ENCODE measurements around the gene SLC16A9.

Gene SLC16A9

DNA sequence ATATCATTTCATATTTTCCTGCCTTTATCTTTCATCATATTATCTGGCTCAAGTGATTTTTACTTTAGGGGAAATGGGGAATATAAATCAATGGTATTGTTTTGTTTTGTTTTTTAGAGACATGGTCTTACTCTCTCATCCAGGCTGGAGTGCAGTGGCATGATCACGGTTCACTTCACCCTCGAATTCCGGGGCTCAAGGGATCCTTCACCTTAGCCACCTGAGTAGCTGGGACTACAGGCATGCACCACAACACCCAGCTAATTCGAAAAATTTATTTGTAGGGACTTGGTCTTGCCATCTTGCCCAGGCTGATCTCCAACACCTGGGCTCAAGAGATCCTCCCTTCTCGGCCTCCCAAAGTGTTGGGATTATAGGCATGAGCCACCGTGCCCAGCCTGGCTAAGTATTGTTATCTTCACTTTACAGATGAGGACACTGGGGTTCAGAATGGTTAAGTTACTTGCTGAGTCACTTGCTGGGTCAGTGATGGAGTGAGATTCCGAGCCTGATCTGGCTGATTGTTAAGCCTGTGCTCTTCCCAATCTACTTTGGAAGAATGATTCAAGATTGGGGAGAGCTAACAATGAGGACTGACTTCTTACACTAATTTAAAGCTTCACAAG is 3.7 kb upstream of the SLC16A9 start:
- DNase-seq, result no peak

DNA sequence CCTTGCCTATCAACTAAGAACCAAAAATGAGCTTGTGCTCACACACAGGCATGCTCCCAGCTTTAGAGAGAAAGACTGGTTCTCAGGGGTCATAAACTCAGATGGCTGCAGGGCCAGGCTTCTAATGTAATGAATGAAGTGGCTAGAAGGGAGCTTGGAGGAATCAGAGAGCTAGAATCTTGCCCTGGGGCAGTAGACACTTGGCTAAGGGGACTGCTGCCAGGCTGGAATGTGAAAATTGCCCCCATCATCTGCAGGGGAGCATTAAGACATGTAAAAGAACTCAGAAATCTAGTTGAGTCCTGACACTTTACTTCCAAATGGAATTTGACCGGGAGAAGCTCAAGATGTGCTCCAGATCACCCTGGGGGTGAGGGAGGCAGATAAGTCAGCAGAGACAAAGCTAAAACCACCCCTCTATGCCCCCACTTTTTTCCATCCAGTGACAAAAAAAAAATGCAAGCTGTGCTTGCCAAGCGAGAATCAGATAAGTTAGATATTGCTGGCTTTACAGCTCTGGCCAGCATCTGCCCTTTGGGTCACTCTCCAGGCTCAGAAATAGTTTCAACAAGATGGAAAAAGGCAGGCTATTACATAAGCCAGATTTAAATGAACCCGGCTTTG is 2.3 kb upstream of the SLC16A9 start:
- DNase-seq, result no peak

DNA sequence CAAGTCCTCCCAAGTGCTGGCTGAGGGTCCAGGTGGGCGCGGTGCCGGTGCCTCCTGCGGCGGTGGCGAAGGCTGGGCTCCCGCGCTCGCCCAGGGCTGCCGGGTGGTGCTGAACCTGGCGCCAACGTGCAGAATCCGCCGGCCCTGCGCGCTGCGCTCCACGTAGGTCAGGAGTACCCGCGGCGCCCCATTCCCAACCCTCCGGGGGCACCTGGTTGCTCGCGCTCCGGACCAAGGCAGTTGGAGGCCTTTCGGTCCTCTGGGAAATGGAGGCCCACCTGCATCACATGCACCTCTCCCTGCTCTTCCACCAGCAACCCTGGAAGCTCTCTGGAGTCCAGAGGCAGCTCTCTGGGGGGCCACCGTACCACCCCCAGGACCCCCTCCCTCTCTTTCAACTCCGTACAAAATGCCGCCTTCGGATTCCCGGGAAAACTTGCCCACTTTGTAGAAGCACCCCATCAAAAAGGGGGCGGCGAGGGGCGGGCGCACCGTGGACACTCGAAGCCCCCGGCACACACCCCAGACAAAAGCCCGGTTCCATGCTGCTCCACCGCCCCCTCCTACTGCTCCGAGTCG is 745 bp downstream of the SLC16A9 start:
- DNase-seq, result no peak

DNA sequence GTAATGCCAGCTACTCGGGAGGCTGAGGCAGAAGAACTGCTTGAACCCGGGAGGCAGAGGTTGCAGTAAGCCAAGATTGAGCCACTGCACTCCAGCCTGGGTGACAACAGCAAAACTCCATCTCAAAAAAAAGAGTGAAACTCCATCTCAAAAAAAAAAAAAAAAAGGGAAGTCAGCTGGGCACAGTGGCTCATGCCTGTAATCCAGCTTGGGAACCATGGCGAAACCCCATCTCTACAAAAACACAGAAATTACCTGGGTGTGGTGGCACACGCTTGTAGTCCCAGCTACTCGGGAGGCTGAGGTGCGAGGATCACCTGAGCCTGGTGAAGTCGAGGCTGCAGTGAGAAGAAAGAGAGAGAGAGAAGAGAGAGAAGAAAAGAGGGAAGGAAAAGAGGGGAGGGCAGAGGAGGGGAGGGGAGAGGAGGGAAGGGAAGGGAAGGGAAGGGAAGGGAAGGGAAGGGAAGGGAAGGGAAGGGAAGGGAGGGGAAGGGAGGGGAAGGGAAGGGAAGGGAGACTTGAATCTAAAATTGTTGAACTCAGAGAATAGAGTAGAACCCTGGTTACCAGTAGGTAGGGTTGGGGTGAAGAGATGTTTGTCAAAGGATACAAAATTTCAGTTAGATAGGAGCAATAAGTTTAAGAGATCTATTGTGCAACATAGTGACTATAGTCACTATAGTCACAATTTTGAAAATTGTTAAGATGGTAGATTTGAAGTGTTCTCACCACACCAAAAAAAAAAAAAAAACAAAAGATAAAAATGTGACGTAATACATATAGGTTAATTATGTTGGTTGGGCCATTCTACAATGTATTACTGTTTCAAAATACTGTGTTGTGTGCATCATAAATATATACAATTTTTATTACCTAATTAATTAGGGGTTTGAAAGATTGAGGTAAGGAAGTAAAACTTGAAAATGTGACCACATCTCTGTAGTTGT is 2.5 kb downstream of the SLC16A9 start:
- DNase-seq, result no peak

DNA sequence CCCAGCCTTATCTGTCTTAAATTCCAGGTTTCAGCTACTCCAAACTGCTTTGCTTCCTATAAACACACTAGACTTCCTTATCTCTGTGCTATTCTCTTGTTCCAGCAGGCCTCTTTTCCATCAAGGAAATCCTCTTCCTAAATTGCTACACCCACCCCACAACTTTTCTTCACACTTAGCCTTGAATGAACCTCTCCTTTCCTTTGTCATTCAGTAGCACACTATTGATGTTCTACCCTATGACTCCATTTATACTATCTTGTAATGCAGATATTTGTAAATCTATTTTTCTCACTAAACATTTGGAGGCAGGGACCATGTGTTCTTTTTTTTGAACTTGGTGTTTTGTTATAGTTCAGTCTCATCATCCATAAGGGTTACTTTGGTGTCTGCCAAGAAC is 3.7 kb downstream of the SLC16A9 start:
- no peak for DNase-seq

DNA sequence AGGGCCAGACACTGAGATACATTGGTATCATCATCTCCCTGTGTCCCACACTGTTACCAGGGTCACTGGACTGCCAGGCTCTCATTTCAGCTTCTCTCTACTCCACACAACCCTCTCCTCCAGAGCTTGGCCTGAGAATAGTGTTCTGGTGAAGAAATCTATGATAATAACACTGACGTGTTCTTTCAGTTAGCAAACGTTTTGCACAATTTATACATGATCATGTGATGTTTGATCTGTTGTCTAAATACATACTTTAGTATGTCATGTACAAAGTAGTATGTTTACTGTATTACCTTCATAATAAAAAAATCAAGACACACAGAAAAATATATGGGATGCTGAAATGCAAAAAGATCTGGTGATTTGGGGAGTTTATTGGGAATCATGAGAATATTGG is 5.0 kb downstream of the SLC16A9 start:
- no peak for DNase-seq

DNA sequence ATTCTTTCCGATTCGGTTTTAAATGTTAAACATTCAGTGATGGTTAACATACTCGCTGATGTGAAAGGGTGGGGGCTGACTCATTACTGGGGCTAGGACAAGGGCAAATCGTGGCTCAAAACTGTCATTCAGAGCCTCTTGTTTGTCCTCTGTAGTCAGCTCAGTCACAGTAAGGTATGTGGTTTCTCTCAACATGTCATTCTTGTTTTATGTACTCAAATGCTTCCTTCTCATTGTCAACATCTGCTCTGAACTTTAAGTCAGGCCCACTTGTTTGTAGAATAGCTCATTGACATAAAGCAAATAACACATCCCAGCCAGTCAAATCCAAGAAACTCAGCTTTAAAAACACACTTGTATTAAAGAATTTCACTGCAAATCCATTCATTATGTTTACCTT is 7.3 kb downstream of the SLC16A9 start:
- DNase-seq, result no peak

DNA sequence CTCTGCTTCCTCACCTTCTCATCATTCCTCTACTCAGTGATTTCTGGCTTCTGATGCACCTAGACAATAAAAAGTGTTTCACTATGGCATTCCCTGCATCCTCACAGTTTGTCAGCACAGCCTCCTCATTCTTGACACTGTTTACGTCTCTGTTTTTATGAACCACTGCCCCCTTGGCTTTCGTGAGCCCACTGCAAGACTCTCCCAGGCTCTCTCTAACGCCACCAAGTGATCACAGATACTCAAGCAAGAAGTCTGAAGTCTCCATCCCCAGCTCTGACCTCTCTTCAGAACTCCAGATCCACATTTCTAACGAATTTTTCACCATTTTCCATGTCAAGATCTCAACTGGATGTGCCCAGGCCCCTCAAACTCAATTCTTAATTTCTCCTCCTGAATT is 8.9 kb downstream of the SLC16A9 start:
- DNase-seq, result no peak

DNA sequence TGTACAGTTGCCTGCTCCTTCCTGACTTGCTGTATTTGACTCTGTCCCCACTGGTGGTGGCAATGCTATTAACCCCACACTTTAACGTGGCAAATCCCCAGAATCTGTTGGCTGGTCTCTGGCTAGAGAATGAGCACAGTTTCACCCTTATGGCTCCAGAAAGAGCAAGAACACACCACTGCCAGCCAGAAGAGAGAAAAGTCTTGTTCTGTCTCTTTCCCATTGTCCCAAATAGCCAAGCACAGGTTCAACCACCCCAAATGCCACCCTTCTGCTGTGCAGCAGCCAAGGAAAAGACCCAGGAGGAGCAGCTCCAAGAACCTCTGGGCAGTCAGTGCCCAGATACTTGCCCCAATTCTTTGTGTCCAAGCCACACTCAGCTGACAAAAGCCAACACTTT is 11.3 kb downstream of the SLC16A9 start:
- DNase-seq, result no peak

DNA sequence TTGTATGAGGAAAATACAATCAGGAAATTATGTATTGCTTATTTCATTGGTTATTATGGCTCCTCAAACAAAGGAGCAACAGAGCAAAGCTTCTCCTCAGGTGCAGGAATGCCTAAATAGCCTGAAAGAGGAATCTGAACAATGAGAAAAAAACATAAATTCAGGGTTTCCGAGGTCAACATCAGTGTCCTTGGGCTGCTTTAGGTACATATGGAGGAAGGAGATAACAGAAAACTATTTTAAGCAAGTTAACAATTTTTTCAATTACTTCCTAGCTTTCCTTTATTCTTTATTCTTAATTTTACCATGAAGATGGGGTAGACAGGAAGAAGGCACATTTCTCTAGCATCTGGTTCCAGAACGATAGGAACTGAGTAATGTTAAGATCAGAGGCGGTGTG is 14.0 kb downstream of the SLC16A9 start:
- DNase-seq, result no peak

DNA sequence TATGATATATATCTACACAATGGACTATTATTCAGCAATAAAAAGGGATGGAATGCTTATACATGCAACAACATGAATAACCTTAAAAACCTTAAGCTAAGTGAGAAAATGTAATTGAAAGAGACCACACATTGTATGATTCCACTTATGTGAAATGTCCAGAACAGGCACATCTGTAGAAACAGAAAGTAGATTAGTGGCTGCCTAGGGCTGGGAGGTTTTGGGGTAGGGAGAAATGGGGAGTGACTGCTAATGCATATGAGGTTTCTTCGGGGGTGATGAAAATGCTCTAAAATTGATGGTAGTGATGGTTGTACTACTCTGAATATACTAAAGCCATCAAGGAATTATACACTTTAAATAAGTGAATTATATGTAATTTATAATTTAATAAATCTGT is 14.7 kb downstream of the SLC16A9 start:
- DNase-seq, result no peak

DNA sequence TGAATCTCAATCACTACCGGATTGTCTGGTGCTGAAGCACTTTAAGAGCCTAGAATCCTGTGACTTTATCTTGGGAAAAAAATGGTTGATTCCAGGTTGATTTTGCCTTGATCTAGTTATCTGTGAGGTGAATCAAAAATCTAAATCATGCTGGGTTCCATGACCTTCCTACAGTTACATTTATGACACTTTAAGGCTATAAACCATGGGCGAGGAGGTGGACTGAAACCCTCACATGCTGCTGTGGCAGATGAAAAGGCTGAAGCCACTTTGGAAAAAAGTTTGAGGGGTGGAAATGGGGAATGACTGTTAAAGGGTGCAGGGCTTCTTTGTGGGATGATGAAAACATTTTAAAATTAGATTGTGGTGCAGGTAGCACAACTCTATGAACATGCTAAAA is 17.5 kb downstream of the SLC16A9 start:
- no peak for DNase-seq

DNA sequence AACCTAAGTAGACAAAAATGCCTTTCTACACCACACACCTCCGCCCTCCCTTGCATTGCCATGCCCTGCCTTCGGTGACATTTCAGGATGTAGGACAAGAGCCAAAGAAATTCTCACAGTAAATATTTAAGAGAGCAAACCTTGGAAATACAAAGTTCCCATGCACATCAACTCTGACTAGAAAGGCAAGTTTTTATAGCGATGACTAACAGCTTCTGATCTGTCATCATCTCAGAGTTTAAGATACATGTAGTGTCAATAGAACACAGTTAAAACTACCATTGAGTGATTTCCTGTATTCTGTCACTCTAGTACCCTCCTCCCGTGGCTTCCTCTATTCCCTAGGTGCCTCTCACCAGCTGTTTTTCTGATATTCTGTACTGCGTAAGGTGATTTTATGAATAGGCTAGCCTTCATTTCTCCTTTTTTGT is 20.7 kb downstream of the SLC16A9 start:
- no peak for DNase-seq

DNA sequence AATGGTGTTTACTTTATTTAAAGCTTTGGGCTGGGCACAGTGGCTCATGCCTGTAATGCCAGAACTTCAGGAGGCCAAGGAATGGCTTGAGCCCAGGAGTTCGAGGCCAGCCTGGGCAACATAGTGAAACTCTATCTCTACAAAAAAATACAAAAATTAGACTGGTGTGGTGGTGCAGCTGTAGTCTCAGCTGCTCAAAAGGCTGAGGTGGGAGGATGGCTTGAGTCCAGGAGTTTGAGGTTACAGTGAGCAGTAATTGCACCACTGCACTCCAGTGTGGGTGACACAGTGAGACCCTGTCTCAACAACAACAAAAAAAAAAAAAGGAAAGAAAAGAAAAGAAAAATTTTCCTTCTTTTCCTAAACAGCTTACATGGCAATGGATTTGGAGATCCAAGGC is 22.0 kb downstream of the SLC16A9 start:
- no peak for DNase-seq

DNA sequence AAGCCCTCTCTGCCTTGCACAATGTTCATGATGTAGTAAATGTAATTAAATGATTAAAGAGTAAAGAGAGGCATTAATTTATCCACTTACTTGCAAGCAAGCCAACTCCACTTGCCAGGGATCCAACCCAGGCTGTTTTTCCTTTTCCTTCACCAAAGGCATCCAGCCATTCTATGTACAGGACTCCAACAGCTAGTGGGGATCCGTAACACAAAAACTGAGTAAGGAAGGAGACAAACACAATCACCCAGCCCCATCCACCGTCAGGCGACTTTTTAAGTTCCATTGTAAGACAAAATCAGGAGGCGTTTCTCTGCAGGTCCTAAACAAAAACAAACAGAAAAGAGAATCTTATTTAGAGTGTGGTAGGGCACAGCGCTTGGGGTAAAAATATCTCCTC is 25.6 kb downstream of the SLC16A9 start:
- DNase-seq, result no peak

DNA sequence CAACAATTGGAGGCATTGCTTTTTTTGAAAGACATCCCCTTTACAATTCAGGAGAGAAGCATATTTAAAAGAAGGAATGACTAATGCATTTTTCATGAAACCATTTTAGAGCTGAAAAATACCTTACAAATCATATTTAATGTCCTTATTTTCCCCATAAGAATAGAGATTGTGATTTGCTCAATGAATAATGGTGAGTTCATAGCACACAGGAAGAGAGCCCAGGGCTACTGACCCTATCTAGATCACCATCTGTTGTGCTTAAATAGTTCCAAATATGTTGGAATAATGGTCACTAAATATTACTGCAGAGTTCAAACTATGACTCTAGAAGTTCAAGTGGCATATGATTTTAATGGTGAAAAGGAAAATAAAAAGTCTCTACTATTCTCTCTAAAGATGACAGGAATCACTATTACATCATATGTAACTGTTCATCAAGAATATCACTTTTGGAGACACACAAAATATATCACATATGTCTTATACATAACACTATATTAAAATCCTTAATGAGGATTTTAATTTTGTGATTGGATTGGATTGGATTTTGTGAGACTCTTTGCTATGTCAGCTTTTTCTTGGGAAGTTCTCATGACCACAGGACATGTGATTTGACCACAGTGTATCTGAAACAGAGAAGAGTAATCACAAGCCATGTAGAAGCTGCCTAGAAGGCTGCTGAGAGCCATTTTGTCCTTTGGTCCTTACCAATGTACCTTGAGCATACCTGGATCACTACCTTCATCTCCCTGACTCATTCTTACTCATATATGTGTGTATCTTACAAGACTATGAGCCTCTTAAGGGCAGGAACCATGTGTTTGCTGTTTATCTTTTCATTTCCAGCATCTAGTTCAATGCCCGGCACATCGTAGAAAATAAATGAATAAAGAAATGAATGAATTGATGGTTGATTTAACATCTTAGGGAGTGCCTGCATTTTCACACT is 26.4 kb downstream of the SLC16A9 start:
- no peak for DNase-seq

DNA sequence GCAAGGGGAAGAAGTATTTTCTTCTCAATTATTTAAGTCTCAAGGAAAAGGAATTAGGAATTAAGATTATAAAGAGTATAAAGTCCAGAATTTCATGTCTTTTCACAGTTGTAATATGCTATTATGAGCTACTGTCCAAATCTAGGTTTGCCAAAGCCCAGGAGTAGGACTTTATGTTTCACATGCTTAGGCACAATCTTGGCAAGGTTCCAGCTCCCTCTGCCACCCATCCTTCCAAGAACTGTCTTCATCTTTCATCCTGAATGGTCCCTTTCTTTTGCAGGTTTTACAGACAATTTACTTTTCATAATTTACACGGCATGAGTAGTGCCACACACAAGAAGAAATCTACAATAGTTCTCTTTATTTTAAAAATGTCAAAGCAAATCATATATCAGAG is 29.5 kb downstream of the SLC16A9 start:
- no peak for DNase-seq

DNA sequence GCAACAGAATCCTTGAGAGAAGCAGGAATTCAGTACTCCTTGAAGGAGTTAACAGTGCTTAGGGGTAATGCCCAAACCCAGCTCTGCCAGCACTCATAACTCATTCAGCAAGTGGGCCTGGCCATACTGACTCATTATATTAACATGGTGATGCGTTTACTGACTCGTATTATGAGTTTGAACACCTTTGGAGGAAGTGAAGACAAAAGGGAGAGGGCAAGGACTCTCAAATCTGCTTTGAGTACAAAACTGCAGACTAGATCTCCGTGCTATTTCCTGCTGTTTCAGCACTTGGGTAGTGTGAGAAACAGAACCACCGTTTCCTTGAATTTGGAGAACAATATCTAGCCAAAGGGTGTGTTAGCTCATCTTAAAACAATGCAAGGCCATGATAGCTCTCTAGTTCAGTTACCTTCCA is 30.8 kb downstream of the SLC16A9 start:
- DNase-seq, result no peak

DNA sequence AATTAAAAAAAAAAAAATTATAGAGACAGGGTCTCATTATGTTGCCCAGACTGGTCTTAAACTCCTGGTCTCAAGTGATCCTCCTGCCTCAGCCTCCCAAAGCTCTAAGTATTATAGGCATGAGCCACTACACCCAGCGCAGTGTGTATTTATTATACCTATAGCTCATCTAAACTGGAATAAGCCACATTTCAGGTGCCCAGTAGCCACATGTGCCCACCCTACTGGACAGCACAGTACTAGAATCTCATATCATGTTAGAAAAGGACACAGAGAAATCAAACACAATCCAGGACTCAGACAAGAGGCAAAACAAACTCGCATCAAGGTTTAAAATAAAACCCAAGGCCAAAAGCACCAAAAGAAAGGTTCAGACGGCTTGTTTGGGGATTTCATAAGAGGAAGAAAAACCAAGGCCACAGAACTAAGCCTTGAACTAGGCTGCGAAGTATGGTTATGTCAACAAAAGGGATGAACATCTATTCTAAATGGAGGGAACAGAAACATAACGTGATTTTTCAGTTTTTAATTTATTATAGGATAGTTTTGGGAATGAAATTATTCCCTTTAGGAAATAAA is 32.3 kb downstream of the SLC16A9 start:
- no peak for DNase-seq

DNA sequence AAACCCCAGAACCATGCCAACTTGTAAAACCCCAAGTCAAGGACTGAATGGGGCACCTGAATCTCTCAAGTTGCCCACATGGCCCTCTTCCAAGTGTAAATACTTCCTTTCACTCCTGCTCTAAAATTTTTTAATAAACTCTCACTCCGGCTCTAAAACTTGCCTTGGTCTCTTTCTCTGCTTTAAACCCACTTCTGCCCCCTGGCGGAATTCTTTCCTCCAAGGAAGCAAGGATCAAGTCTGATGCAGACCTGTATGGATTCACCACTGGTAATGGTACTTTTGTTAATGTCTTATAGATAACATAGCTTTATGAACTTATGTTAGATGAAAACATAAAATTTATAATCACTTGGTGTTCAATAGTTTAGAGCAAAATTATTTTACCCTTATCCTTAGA is 33.8 kb downstream of the SLC16A9 start:
- DNase-seq, result no peak

DNA sequence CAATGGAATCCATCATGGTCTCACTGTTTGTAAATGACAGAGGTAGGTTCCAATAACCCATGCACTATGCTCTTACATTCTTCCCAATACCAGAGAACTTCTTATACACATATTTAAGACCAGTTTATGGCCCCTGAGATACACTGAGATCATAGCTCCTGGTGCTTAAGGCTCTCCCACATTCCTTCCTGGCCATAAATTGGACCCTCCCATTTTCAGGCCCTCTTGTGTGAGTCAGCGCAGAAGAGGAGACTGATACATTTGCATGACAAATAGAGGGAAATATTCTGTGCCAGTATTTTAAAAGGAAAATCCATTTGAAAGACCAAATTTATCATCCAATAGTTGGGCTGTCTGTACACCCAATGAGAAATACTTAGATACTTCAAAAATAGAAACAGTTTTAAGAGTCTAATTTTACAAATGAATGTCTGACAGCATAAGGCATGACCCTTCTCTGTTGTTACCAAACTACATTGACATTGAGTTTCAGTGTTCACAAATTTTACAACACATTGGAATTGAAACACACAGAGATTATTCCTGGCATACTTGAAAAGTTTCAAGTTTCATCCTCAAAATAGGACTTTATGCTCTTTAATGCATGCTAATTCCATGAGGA is 35.3 kb downstream of the SLC16A9 start:
- no peak for DNase-seq
